ENCODE results near the gene FSIP2. TPM values are rescaled to one million over a fixed set of nuclear protein-coding genes. Genes with fewer than 3 reads are reported as not detected.

The FSIP2 gene
- total and polyA plus RNA-seq, 2 of the 13 experiments (the other 11 are each of a cell fraction or from before 2014, with no cell fraction given) = 0.01 to 0.07 TPM

GRCh38 chr2:185738679-185739472 is at the start of gene FSIP2 (continued):
- no peak for TF ChIP-seq ZFP41 (CRISPR knock-in tag; IDR thresholded peaks at IDR 0.05; ENCODE audit: borderline replicate concordance)
- peak; percentile 69 for TF ChIP-seq YY1 (IDR thresholded peaks at IDR 0.05; ENCODE audit: insufficient read depth, insufficient replicate concordance, low read depth, low read length)
- no peak for TF ChIP-seq MED8 (CRISPR knock-in tag; IDR thresholded peaks at IDR 0.05; ENCODE audit: insufficient replicate concordance)
- no peak for TF ChIP-seq FOXA1 (IDR thresholded peaks at IDR 0.05)
- TF ChIP-seq FOXA1 (CRISPR knock-in tag; IDR thresholded peaks at IDR 0.05) = 0 out of 2 replicates have a peak, but pooled peaks have one; percentile 19
- TF ChIP-seq SMAD1 (CRISPR knock-in tag; IDR thresholded peaks at IDR 0.05; ENCODE audit: borderline replicate concordance, low read depth) = 0 out of 2 replicates have a peak, but pooled peaks have one; percentile 68
- TF ChIP-seq LCORL (IDR thresholded peaks at IDR 0.05) = no peak
- TF ChIP-seq LCORL (CRISPR knock-in tag; IDR thresholded peaks at IDR 0.05) = peak; percentile 73
- peak; percentile 66; the same call in 1 of the 2 replicates for TF ChIP-seq BORCS8-MEF2B (CRISPR knock-in tag; IDR thresholded peaks at IDR 0.05)
- peak; percentile 73; the same call in 1 of the 2 replicates for TF ChIP-seq GABPB1 (CRISPR knock-in tag; IDR thresholded peaks at IDR 0.05)
- TF ChIP-seq HOXA3 (CRISPR knock-in tag; IDR thresholded peaks at IDR 0.05) = peak; percentile 22; the same call in 1 of the 2 replicates
- TF ChIP-seq ZNF205 (CRISPR knock-in tag; IDR thresholded peaks at IDR 0.05) = no peak
- TF ChIP-seq RARA (CRISPR knock-in tag; IDR thresholded peaks at IDR 0.05) = no peak
- no peak for TF ChIP-seq ZKSCAN5 (CRISPR knock-in tag; IDR thresholded peaks at IDR 0.05)
- no peak for TF ChIP-seq FIP1L1 (IDR thresholded peaks at IDR 0.05; ENCODE audit: borderline replicate concordance, insufficient read depth, low read depth, low read length)
- no peak for TF ChIP-seq ZBTB7A (CRISPR knock-in tag; IDR thresholded peaks at IDR 0.05)
- TF ChIP-seq, protein P1, sequence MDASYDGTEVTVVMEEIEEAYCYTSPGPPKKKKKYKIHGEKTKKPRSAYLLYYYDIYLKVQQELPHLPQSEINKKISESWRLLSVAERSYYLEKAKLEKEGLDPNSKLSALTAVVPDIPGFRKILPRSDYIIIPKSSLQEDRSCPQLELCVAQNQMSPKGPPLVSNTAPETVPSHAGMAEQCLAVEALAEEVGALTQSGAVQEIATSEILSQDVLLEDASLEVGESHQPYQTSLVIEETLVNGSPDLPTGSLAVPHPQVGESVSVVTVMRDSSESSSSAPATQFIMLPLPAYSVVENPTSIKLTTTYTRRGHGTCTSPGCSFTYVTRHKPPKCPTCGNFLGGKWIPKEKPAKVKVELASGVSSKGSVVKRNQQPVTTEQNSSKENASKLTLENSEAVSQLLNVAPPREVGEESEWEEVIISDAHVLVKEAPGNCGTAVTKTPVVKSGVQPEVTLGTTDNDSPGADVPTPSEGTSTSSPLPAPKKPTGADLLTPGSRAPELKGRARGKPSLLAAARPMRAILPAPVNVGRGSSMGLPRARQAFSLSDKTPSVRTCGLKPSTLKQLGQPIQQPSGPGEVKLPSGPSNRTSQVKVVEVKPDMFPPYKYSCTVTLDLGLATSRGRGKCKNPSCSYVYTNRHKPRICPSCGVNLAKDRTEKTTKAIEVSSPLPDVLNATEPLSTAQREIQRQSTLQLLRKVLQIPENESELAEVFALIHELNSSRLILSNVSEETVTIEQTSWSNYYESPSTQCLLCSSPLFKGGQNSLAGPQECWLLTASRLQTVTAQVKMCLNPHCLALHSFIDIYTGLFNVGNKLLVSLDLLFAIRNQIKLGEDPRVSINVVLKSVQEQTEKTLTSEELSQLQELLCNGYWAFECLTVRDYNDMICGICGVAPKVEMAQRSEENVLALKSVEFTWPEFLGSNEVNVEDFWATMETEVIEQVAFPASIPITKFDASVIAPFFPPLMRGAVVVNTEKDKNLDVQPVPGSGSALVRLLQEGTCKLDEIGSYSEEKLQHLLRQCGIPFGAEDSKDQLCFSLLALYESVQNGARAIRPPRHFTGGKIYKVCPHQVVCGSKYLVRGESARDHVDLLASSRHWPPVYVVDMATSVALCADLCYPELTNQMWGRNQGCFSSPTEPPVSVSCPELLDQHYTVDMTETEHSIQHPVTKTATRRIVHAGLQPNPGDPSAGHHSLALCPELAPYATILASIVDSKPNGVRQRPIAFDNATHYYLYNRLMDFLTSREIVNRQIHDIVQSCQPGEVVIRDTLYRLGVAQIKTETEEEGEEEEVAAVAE (CRISPR knock-in tag; IDR thresholded peaks at IDR 0.05; ENCODE audit: borderline replicate concordance) = no peak
- no peak for TF ChIP-seq NBN (conservative IDR thresholded peaks at IDR 0.05)
- no peak for TF ChIP-seq ZNF260 (CRISPR knock-in tag; IDR thresholded peaks at IDR 0.05; ENCODE audit: borderline replicate concordance, low read depth)
- no peak for TF ChIP-seq XBP1 (CRISPR knock-in tag; IDR thresholded peaks at IDR 0.05)
- no peak for TF ChIP-seq CENPX (CRISPR knock-in tag; IDR thresholded peaks at IDR 0.05)
- no peak for TF ChIP-seq FLYWCH1 (CRISPR knock-in tag; IDR thresholded peaks at IDR 0.05)
- TF ChIP-seq NONO (IDR thresholded peaks at IDR 0.05) = no peak
- peak; percentile 68; the same call in 1 of the 2 replicates for TF ChIP-seq NONO (CRISPR knock-in tag; conservative IDR thresholded peaks at IDR 0.05)
- TF ChIP-seq SETDB1 (CRISPR knock-in tag; IDR thresholded peaks at IDR 0.05; ENCODE audit: borderline replicate concordance) = no peak
- TF ChIP-seq ZZZ3 (CRISPR knock-in tag; IDR thresholded peaks at IDR 0.05; ENCODE audit: borderline replicate concordance) = 0 out of 2 replicates have a peak, but pooled peaks have one; percentile 45
- no peak for TF ChIP-seq ASH2L (IDR thresholded peaks at IDR 0.05; ENCODE audit: insufficient read length, low read depth, low read length)
- peak; percentile 46; the same call in 1 of the 2 replicates for TF ChIP-seq MYC (CRISPR knock-in tag; IDR thresholded peaks at IDR 0.05; ENCODE audit: borderline replicate concordance)
- TF ChIP-seq ZNF556 (CRISPR knock-in tag; IDR thresholded peaks at IDR 0.05; ENCODE audit: borderline replicate concordance) = peak; percentile 56; the same call in 1 of the 2 replicates
